ENCODE measurements around the gene LRRIQ4.
A peak's percentile ranks its signal among the peaks of the same experiment; 100 is the strongest.

The LRRIQ4 gene

DNA sequence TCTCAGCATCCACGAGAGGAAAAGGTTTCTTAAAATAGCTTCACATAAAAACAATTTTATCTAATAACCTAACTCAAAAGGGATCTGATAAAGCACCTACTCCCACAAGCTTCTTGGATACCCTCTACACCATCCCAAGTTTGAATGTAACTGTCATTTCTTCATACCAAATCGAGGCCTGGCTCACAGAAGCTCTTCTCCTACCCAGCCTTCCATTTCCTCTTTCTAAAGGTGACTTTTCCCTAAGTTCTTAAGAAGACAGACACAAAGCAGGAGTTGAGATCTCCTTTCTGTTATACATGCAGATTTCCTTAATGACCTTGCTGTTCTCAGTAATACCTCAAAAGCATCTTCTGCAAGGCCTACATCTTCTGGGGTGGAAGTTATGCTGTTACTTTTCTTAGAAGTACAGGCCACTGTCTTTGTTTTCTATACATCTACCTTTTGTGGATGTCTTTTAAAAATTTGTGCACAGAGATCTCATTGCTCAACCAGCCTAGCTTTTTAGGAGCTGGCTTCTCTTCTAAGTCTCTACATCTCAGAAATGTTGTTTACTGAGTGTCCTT, 3.4 kb upstream of the LRRIQ4 start:
- no peak for DNase-seq

DNA sequence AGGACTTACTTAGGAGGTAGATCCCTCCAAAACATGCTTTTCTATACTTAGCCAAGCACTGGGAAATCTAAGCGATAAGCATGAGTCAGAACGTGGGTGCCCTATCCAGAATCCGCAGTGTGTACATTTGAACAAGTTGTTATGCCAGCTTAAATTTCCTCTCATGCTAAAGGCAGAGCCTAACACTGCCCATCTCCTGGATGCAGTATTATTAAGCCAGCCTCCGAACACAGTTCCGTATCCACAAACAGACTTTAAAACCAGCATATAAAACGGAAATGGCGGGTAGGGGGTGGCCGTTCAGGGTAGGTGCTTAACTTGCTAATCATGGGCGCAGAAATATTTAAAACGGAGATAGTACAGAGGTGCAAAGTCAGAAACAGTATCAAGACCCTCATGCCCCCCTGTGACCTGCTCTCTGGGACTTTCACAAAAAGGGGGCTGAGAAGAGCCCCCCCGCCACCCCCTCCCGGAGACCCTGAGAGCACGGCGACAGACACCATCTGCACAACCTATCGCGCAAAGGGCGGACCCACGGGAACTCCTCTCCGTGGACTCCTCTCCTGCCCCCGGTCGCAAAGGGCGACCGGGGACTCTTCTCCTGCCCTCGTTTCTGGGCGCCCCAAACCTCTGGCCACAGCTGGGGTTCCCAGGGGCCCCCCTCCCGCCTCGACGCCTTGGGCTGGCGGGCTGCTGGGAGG, 889 bp upstream of the LRRIQ4 start:
- DNase-seq, result peak; percentile 53

DNA sequence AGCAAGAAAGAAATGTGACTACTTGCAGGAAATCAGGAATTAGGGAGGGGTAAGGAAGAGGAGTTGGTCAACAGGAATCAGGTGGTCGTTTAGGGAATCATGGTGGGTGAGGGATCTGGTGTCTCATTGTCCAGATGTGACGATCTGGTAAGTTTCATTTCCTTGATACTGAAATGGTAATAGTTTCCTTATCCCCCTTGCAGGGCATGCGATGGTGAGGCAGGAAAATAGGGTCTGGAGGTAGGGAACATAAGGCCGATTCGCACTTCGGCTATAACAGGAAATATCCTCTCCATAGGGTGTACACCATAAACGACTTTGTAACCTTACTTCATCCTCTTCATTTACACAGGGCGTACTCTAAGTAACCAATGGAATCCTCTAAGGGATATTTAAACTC, 608 bp downstream of the LRRIQ4 start:
- DNase-seq, result no peak

DNA sequence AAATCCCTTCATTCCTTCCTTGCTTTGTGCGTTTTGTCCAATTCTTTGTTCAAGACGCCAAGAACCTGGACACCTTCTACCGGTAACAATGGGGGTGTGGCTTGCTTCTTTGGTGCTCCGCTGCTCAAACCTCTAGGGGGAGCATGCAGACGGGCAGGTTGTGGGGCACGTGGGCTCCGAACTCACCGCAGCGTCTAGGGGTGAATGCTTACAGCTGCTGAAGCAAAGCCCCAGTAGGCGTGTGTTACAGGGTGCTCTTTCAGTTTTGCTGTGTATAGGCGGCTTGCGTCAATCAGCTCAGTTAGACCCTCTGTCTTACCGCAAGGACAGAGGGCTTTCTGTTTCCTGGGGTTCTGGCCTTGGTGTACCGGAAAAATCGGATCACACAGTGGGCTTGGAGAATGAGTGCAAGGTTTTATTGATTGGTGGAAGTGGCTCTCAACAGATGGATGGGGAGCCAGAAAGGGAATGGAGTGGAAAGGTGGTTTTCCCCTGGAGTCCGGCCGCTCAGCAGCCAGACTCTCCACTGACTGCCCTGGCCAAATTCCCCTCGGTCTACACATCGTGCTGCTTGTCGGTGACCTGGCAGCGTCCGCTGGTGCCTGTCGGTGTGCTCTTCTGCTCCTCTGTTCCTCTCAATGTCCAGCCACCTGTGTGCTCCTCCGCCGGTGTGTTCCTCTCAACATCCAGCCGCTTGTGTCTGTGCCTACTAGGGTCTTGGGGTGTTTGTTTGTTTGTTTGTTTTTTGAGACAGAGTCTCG, 1.3 kb downstream of the LRRIQ4 start:
- peak; percentile 4 for DNase-seq

DNA sequence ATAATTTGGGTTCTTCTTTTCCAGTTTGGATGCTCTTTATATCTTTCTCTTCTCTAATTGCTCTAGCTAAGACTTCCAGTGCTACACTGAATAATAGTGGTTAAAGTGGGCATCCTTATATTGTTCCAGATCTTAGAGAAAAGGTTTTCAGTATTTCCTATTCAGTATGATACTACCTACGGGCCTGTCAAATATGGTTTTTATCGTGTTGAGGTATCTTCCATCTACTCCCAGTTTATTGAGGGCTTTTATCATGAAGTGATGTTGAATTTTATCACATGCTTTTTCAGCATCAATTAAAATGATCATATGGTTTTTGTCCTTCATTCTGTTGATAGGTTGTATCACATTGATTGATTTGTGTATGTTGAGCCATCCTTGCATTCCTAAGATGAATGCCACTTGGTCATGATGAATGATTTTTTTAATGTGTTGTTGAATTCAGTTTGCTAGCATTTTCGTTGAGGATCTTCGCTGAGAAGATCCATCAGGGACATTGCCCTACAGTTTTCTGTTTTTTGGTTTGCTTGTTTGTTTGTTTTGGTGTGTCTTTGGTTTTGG, 3.0 kb downstream of the LRRIQ4 start:
- DNase-seq, result no peak

DNA sequence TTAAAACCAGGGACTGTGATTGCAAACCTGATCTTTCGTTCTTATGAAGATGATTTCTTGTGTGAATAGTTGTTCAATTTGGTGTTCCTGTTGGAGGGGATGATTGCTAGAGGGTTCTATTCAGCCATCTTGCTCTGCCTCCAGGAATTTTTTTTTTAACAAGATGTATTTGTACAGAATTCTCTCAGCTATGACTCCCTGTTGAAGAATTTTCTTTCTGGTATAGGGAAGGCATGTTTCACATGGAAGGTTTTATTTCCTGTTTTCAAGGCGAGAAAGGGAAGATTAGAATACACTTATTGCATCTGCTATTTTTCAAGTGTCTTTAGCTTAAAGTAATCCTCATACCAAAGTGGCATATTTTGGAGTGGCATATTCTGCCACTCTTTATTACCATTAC, 5.6 kb downstream of the LRRIQ4 start:
- DNase-seq, result peak; percentile 51

DNA sequence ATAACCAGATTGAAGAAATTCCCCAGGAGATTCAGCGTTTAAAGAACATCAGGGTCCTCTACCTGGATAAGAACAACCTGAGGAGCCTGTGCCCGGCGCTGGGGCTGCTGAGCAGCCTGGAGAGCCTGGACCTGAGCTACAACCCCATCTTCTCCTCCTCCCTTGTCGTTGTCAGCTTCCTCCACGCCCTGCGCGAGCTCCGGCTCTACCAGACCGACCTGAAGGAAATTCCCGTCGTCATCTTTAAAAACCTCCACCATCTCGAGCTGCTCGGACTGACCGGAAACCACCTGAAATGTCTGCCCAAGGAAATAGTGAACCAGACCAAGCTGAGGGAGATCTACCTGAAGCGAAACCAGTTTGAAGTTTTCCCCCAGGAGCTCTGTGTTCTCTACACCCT, 9.4 kb downstream of the LRRIQ4 start:
- no peak for DNase-seq

DNA sequence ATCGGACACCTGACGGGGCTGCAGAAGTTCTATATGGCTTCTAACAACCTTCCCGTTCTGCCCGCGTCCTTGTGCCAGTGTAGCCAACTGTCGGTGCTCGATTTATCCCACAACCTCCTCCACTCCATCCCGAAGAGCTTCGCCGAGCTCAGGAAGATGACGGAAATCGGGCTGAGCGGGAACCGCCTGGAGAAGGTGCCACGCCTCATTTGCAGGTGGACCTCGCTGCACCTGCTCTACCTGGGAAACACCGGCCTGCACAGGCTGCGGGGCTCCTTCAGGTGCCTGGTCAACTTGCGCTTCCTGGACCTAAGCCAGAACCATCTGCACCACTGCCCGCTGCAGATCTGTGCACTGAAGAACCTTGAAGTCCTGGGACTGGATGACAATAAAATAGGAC, 9.9 kb downstream of the LRRIQ4 start:
- no peak for DNase-seq

DNA sequence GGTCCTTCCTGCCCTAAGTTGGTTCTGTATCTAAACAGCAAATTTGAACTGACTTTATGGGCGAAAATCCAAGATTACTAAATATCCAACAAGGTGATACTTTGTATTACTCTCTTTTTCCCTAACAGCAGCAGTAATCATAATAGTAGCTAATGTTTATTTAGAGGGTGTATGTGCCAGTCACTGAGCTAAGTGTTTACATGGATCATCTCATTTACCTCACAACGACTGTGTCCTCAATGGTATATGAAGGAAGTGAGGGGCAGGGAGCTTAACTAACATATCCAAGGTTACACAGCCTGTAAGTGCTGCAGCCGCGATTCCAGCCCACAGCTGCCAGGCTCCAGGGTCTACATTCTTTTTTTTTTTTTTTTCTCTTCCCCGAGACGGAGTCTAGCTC, 10.3 kb downstream of the LRRIQ4 start:
- DNase-seq, result no peak

DNA sequence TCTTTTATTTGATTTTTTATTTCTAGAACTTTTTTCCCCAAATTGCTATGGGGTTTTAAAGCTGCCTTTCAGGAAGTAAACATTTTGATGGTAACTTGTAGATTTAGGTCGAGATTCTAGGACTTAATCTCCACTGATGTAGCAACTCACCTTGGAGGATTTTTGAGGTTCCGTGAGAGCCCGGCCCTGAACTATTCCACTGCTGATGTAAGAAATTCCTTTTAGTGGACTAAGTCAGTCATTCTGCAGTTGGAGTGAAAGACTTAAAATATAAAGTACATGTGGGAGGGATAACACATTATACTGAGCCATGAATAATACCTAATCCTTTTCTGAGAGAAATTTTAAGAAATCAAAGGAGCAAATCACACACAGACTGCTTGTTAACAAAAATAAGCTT, 12.6 kb downstream of the LRRIQ4 start:
- no peak for DNase-seq

DNA sequence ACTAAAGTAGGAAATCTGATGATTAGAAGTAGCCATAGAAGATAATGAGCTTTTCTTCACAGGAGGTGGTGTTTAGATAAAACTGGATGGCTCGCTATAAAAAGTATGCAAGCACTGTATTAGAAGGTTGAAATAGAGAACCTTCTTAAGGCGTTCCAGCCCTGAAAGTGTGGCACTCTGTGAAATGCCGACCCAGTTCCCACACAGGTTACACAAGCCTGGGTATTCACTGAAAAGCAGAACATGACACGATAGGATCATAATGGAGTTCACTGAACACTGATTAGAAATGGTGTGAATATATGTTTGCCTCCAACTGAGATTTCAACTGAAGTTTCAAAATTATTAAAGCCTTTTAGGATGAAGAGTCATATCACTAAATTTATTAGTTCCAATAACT, 15.0 kb downstream of the LRRIQ4 start:
- DNase-seq, result no peak

DNA sequence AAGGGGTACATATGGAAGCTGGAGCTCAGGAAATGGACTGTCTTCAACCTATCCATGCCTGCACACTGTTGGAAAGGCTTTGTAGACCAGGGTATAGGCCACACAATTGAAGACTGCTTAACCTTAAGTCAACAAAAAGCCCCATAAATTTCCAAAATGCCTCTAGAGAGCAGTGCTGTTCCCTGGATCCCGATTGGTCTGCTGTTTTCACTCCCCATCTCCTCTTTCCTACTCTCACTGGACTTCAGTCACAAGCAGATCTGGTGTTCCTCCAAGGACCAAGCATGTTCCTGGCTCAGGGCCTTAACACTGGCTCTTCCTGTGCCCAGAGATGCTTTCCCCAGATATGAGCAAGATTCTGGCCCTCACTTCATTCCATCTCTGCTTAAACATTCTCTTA, 22.9 kb downstream of the LRRIQ4 start:
- no peak for DNase-seq

DNA sequence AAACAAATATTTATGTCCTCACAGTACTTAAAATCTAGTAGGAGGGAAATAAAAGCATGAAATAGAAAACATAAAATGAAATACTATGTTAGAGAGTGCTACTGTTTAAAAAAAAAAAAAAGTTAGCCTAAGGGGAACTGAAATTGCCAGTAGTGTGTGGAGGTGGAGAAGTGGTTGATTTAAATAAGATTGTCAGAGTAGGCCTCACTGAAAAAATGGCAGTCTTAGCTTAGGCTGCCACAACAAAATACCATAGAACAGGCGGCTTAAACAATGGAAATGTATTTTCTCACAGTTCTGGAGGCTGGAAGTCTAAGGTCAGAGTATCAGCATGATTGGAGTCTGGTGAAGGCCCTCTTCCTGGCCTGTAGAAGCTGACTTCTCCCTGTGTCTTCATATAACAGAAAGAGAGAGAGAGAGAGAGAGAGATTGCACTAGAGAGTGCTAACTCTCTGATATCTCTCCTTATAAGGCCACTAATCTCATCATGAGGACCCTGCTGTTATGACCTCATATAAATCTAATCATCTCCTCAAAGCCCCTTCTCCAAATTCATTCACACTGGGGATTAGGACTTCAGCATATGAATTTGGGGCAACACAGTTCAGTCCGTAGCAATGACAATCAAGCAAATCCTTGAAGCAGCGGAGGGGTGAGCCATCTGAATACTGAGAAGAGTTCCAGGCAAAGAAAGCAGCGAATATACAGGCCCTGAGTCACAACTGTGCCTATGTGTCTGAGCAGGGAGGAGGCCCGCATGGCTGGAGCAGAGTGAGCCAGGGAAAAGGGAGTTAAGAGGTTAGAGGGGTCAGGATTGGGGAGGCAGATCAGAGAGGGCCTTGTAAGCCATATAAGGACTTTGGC, 23.6 kb downstream of the LRRIQ4 start:
- no peak for DNase-seq

DNA sequence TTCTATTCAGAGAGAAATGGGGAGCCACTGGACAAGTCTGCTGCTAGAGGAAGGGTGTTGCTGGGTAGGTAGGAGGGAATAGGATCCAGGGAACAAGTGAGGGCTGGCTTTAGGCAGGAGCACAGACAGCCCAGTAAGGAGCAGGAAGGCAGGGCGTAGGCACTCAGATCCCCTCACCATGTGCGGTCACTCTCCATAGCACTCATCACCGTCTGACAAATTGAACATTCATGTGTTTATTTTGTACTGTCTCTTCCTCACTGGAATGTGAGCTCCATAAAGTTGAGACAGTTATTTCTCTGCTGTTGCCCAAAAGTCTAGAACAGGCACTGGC, 24.2 kb downstream of the LRRIQ4 start:
- DNase-seq, result no peak

DNA sequence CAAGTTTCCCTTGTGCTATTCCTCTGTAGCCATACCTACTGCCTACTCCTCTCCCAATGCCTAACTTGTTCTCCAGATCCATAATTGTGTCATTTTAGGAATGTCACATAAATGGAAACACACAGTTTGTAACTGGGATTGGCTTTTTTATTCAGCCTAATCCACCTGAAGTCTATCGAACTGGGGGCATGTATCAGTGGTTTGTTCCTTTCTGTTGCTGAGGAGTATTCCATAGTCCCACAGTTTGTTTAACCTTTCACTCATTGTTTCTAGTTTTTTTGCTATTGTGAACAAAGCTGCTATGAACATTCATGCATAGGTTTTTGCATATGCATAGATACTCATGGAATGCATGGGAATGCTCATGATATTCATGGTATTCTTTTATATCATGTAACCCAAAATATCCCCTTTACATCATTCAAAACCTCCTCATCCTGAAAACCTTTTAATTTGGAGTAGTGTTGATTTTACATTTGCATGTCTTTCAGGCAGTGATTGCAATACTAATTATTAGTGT, 25.9 kb downstream of the LRRIQ4 start:
- no peak for DNase-seq

DNA sequence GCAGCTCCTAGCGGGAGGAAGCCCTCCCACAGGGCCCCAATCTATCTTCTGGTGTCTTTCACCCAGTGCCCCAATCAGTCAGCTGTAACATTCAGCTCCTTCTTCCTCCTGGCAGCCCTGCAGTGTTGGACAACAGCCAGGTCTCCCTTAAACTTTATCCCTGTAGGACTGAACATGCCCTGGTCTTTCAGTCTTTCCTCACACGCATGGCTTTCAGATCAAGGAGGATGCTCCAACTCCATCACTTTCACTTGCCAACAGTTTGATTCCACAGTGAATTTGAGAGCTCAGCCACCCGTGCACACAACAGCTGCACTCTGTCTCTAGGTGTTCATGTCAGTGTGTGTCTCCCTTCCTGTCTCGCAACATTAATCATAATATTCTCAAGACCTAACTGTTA, 28.5 kb downstream of the LRRIQ4 start:
- no peak for DNase-seq

DNA sequence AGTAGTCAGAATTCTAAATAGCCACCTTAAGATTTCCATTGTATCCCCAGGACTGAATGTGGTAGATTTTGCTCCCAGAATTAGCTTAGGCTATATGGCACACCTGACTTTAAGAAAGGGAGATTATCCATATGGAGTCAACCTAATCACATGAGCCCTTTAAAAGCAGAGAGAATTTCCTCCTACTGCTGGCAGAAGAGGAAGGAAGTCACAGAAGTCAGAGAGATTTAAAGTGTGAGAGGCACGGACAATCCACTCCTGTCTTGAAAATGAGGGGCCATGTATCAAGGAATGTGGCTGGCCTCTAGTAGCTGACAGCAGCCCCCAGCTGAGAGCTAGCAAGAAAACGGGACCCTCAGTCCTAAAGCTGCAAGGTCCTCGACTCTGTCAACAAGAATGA, 30.3 kb downstream of the LRRIQ4 start:
- no peak for DNase-seq

DNA sequence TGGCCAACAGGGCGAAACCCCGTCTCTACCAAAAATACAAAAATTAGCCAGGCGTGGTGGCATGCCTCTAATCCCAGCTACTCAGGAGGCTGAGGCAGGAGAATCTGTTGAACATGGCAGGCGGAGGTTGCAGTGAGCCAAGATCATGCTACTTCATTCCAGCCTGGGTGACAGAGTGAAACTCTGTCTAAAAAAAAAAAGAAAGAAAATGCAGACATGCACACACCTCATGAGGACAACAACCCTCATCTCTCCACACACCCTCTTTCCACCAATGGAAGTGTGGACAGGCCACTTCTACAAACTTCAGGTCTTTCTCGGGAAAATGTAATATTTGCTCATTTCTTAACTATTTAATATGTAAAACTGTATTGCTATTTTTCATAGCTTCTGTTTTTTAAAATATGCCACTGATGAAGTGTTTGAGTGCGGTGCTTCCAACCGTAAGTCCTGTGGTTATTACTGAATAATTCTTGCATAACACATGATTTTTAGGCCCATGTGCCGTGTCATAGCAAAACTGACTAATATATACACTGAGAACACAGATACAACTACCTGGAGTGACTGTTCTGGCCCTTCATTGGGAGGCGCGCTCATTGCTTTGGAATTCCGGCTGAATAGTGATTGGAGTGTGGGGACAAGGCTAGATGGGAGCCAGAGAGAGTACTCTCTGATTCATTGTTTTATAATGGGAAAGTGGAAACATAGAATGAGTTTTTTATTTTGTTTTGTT, 34.0 kb downstream of the LRRIQ4 start:
- peak; percentile 55 for DNase-seq

DNA sequence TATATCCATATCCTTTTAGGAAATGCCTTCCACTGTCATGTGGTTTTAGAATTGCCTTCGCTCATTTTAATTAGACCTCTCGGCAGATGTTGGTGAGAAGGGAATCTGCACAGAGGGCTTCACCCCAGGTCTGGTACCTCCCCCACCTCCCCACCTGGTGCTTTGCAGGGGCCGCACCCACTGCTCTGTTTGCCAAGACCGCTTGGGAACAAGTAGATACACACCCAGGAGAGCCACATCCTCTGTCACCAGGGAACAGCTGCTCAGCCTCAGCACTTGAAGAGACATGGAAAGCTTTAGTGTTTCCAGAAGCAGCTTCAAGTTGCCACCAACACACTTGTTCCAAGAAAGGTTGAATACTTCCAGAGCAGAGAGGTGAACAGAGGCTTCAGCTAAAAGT, 35.2 kb downstream of the LRRIQ4 start:
- DNase-seq, result no peak

DNA sequence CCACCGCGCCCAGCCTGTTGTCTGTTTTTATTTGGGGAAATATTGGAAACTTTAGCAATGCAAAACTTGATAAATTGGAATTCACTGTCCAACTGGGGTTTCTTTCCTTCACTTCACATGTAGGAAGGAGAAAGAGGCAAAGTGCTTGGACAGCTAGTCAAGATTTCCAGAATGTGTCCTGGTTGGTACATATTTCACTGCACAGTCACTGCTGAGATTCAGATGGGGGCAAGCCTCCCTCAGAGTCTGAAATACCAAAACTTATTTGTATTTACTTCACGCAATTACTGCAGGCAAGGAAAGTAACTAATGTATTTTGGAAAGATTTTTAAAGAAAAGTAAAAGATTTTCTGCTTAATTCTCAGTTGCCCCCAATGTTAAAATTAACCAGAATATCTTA, 36.1 kb downstream of the LRRIQ4 start:
- DNase-seq, result no peak

DNA sequence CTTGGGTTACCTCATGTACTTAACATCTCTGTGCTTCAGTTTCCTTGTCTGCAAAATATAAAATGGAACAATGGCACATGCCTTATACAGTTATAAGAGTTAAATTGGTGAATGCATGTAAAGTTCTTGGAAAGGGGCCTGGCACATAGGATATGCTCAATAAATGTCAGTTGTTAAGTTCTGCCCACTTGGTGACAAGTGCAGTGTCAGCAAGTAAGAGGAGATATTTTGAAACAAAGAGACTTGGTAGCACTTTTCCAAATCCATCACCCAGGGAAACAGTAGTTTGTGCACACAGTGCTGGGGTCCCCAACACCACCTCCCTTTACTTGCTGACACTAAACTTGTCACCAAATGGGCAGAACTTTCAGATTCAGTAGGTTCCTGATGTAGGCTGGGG, 37.9 kb downstream of the LRRIQ4 start:
- no peak for DNase-seq

DNA sequence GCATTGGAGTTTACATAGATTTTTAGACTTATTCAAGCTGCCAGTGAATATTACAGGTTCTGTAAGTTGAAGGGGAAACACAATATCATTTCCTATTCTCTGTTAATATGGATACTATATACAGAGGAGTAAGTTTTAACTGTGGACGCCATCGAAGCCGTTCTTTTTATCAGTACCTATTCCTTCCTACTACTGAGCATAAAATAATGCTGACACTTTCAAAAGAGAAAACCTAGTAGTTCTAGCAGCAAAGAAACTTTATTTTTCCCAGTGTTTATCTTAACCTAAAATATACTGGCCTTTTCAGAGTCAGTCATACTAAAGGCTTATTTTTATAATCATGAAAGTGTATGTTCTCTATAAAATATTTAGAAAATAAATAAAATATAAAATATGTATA, 42.8 kb downstream of the LRRIQ4 start:
- no peak for DNase-seq

All from fibroblast of skin of scalp (primary cell).